Right lobe of liver (tissue), 6 donors: ENCODE measurements around the gene ABCG2. TPM values are rescaled to one million over a fixed set of nuclear protein-coding genes. Genes with fewer than 3 reads are reported as not detected.

Experiments
- ATAC-seq, 4 donors: fragments of 200-7000 bp; cut with Tn5 transposase; one replicate each; pipeline ENCODE4 v1.9.1; 2020; ENCODE audit warnings: mild to moderate bottlenecking in 4 of 4, moderate library complexity in 4 of 4
- DNase-seq, 3 donors: peaks; one replicate each; pipeline ENCODE4 v3.0.0-alpha.2; 2020
- H3K27ac ChIP-seq, 3 donors: fragments of 200-600 bp; one replicate each; pipeline ENCODE4 v1.8.0; 2022
- H3K27me3 ChIP-seq, 2 donors: fragments of 200-600 bp; one replicate each; pipeline ENCODE4 v1.8.0; 2022
- H3K36me3 ChIP-seq, 4 donors: fragments of 200-600 bp; sonication (generic) in 1 of 4; one replicate each; pipeline versions ENCODE4 v1.5.1 to v1.8.0; 2017 to 2022; ENCODE audit warnings: control low read depth in 1 of 4
- H3K4me1 ChIP-seq, 4 donors: fragments of 200-600 bp; sonication (generic) in 1 of 4; one replicate each; pipeline versions ENCODE4 v1.5.1 to v1.8.0; 2017 to 2022; ENCODE audit warnings: control low read depth in 1 of 4
- H3K4me3 ChIP-seq, 3 donors: fragments of 200-600 bp; one replicate each; pipeline ENCODE4 v1.8.0; 2022
- H3K9me3 ChIP-seq, 4 donors: fragments of 200-600 bp; sonication (generic) in 1 of 4; one replicate each; pipeline versions ENCODE4 v1.5.1 to v1.8.0; 2017 to 2022; ENCODE audit warnings: control low read depth in 1 of 4
- CTCF ChIP-seq, 4 donors: fragments of 200-600 bp in 3 of 4; fragments of 450-650 bp in 1 of 4; IDR thresholded peaks; one replicate each; pipeline versions ENCODE4 v1.5.1 to v1.8.0; 2016 to 2022; ENCODE audit warnings: antibody characterized with exemption in 4 of 4, mild to moderate bottlenecking in 2 of 4
- POLR2A ChIP-seq: fragments of 450-650 bp; IDR thresholded peaks from one replicate; pipeline ENCODE4 v1.6.1; 2017; ENCODE audit warnings: antibody characterized with exemption, mild to moderate bottlenecking
- WGBS: methylation state at CpG from one replicate; pipeline ENCODE4 v1.1.6; 2018; ENCODE audit warnings: low coverage, low lambda C conversion rate; ENCODE audit not compliant: insufficient coverage; ENCODE audit errors: missing lambda C conversion rate; 5-methylcytosine and 5-hydroxymethylcytosine counted together
- intact Hi-C, 2 donors: fragments of 100-400 bp; cut with DNase I; formaldehyde crosslinking; loops; one replicate each; pipeline versions ENCODE4 v1.11.2 to v1.14.1; 2022
- long read RNA-seq: library from polyadenylated mRNA; unstranded; transcript quantifications from one replicate; pipeline ENCODE4 v2.0.0, GENCODE V29; 2019
- total RNA-seq, 6 experiments: library from RNA; depleted of rRNA in 2 of 6; stranded (reverse); fragments of >200 nt in 2 of 6; fragmentation: NEBNext Ultra II Directional in 3 of 6; extraction: Animal tissue kit (Norgen Biotek cat#: 25700) in 3 of 6; gene quantifications; one replicate each; pipeline versions ENCODE4 v1.1.0 to v1.2.4, GENCODE V29; 2016 to 2023
- donor health status: DM: no; HTN: yes; CAD: no.
- donor health status: DM: no; HTN: no; CAD: no.
- donor health status: DM: no; HTN: no; CAD: no.
- donor health status: DM: no; HTN: yes; CAD: no.
- donor health status: DM: no; HTN: yes; CAD: no.

ABCG2 gene
- total RNA-seq = 10 to 100 TPM in 2 of 6 experiments, 1 to 10 TPM in 4; 6.4 to 11.4 (median 8.1) TPM
- long read RNA-seq, full-length matches to known transcripts = 1 of 2 reads
- long read RNA-seq, partial matches to known transcripts = 0 of 2 reads
- long read RNA-seq, other reads (novel, unspliced or antisense) = 1 of 2 reads

- H3K36me3 ChIP-seq = no peaks in the 10 kb centered on the region
- H3K4me3 ChIP-seq = peak within 1 kb of the TSS; percentile 73 to 78 (median 73)
- peak; percentile 74 to 84 (median 77) for DNase-seq
- intact Hi-C loops = no loop called here
- peak; percentile 83 to 92 (median 86) for ATAC-seq
- H3K9me3 ChIP-seq = no peaks in the 10 kb centered on the region
- peaks cover 0 to 16% (median 3%) of the 10 kb centered on the region in 4 donors for H3K4me1 ChIP-seq
- 0% methylated on average over 8 of the region's 70 CpGs for WGBS
- H3K27me3 ChIP-seq = no peaks in the 10 kb centered on the region
- no peak for TF ChIP-seq CTCF (IDR thresholded peaks at IDR 0.05)
- TF ChIP-seq POLR2A = peak; percentile 46
- peak within 1 kb of the TSS; percentile 49 to 65 (median 64) for H3K27ac ChIP-seq
Observed at GRCh38 chr4:88158489-88159228, at the start of gene ABCG2. ABCG2 (minus strand) TSS chr4:88158639; CDS start chr4:88139995, 18,644 bp downstream.

- ATAC-seq = no peak
- Histone ChIP-seq H3K4me3 (no peak overlapping the region), H3K9me3 (no peaks in the 10 kb centered on the region), H3K27me3 (no peaks in the 10 kb centered on the region), H3K4me1 (no peaks in the 10 kb centered on the region), H3K27ac (no peak overlapping the region), H3K36me3 (no peaks in the 10 kb centered on the region)
- intact Hi-C loops = no loop called here
- TF ChIP-seq CTCF (IDR thresholded peaks at IDR 0.05) = no peak
- no peak for TF ChIP-seq POLR2A
- DNase-seq = no peak
- WGBS = 66% methylated on average over 3 of the region's 4 CpGs
Observed at GRCh38 chr4:88208156-88208555, 49.7 kb upstream of the ABCG2 start.

- Histone ChIP-seq H3K9me3 (no peaks in the 10 kb centered on the region), H3K36me3 (no peaks in the 10 kb centered on the region), H3K27ac (no peak overlapping the region), H3K27me3 (no peaks in the 10 kb centered on the region), H3K4me1 (no peaks in the 10 kb centered on the region), H3K4me3 (no peak overlapping the region)
- 45% methylated on average over 3 of the region's 4 CpGs for WGBS
- DNase-seq (no peak), ATAC-seq (no peak)
- TF ChIP-seq CTCF (IDR thresholded peaks at IDR 0.05) (no peak), POLR2A (no peak)
- intact Hi-C loops = no loop called here
Observed at GRCh38 chr4:88207171-88207570, 48.7 kb upstream of the ABCG2 start.

- no peak for TF ChIP-seq CTCF (IDR thresholded peaks at IDR 0.05)
- no peak for TF ChIP-seq POLR2A
- ATAC-seq = peak in 3 of 4 donors; percentile 35 to 74 (median 48)
- 8% methylated on average over 1 of the region's 1 CpG for WGBS
- Histone ChIP-seq H3K36me3 (no peaks in the 10 kb centered on the region), H3K27me3 (no peaks in the 10 kb centered on the region), H3K4me3 (no peak overlapping the region), H3K27ac (no peak overlapping the region), H3K4me1 (no peaks in the 10 kb centered on the region), H3K9me3 (no peaks in the 10 kb centered on the region)
- DNase-seq = no peak
- intact Hi-C loops = no loop called here
Observed at GRCh38 chr4:88204882-88205281, 46.4 kb upstream of the ABCG2 start.
